GM19351 (cell line): Measurements from ENCODE around the gene IL22.
"Not testable (repeated sequence)": the region's sequence is repeated elsewhere in the genome, so short reads cannot be mapped to it uniquely, and the experiment has no call there.

Source experiments
- ATAC-seq: cut with Tn5 transposase; IDR thresholded peaks from one replicate; pipeline ENCODE4 v1.9.1; 2021; ENCODE audit warnings: mild to moderate bottlenecking, moderate library complexity; ENCODE audit not compliant: unreplicated experiment

The IL22 gene

GRCh38 chr12:68231691-68232090, 21.7 kb downstream of the IL22 start:
- no peak for ATAC-seq

DNA sequence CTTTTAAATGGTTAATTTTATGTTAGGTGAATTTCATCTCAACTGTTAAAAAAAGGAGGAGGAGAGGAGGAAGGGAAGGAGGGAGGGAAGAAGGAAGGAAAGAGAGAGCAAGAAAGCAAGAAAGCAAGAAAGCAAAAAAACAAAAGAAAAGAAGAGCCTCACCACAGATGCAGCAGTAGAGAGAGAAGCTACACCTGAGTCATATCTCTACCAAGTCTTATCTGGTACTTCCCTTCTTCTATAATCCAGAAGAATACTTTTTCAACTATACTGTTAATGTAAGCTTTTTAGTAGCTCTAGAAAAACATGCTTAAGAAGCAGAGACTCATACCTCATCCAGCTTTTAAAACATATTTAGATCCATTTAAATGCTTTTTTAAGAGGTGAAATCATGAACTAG, 22.2 kb downstream of the IL22 start:
- ATAC-seq, result no peak

DNA sequence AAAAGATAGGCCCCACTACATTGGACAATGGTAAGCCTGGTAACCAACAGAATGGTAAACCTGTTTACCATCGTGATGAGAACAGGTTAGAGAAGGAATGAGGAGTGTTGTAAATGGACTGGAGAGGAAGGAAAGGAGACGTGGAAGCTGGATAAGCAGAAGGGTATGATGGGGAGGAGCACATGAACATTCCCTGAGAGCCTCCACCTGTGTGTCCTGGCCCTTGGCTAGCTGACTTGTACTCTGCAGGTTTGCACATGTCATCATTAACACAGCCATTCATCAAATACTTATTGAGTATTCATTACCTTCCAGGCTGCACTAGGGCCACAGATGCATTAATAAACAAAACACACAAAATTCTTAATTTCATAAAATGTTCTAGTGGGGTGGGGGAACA, 23.4 kb downstream of the IL22 start:
- ATAC-seq, result no peak

DNA sequence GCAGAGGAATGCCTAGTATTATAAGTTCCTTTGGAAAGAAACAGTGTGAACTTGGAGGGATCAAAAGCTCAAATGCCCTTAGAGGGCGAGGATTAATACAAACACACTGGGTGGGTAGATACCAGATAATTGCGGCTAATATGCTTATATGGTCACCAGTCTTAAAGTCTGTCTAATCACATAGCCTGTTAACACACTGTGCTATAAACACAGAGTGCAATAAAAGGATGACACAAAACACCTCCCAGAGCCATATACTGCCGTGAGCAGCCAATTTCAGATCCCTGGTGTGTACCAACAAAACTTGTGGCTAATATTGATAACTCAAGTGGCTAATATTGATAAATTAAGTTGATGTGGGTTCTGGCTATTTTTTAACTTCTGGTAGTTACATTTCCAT, 26.0 kb downstream of the IL22 start:
- ATAC-seq, result no peak

GRCh38 chr12:68225576-68226476, 27.6 kb downstream of the IL22 start, which contains the start of gene IL26:
Gene IL26 (minus strand): TSS chr12:68225810. CDS start chr12:68225756, 54 bp downstream.
- ATAC-seq, result no peak

DNA sequence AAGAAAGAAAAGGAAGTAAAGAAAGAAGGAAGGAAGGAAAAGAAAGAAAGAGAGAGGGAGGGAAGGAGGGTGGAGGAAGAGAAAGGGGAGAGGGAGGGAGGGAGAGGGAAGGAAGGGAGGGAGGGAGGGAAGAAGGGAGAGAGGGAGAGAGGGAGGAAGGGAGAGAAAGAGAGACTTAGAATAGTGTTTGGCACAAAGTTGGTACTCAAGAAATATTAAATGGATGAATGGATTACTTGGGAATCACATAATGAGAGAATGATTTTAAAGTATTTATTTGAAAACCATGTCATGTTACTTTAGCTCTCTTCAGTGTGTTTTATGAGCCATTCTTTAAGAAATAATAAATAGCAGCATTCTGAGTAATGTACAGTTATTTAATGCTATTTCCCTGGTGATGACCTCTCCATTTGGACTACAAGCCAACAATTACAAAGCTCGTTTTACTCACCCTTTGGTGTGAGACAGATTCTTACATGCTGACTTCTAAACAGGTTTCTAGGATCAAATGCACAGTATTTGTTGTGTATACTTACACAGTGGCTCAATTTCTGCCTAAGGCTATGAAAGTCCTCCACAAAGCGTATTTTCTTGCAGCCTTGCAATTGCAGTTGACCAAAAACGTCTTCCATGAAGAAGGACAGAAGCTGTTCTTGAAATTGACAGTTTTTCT, 28.7 kb downstream of the IL22 start:
- ATAC-seq, result no peak

DNA sequence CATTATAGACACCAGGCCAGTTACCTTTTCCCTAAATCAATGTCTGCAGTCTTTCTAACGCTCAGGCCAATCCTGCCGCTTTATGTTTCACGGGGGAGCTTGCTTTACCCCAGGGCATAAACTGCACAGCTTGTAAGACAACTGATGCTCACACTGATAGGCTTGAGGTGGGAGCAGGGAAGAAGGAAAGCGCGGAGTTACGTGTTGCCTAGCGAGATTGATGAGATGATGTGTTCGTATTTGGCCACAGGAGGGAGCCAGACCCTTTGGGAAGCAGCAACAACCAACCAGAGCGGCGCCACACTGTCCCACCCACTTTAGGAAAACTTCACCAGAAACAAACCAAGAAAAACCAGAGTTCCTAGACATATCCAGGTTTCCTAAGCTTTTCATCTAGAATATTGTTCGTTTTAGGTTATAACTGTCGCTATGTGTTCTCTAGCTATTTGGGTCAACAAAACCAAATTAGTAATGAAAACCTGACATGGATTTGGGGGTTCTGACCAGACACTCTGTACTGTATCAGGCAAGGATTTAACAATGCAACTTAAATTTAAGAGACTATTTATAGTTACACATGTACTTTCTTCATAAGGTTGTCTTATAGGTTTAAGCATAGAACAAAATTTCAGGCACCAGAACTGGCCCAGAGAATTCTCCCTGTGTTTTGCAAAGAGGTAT, 30.2 kb downstream of the IL22 start:
- peak; percentile 85 for ATAC-seq

DNA sequence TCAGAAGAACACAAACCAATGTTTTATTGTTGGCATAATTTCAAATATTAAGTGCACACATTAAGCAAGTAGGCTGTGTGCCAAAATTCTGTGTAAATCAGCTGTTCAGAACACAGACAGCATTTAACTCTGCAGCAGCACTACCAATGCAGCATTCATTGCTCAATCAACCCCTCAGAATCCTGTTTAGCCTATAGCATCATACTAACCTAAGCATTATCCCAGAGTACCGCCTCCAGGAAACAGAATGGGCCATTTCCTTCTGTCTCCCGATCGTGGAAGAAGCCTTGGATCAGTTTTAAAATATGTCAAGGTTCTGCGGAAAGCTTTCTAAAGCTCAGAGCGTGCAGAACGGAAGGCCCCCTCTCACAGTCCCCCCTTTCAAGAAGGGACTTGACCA, 31.1 kb downstream of the IL22 start:
- ATAC-seq, result no peak

DNA sequence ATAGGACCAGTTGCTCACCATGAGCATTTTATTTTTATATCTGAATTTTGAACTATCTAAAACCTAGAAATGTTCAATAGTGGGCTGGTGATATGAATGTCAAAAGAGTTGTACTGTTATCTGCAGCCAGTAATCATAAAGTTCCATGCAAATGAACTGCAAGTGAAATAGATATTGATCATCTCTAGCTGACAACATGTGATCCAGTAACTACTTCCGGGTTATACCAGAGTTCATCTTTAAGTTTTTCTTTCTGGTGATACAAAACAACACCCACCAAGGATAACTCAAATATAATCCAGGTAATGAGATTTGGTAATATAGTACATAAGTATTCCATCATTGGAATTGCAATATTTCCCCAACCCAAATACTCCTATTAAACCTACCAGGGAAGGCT, 31.9 kb downstream of the IL22 start:
- no peak for ATAC-seq

GRCh38 chr12:68210875-68211274, 42.5 kb downstream of the IL22 start:
- ATAC-seq, result no peak

DNA sequence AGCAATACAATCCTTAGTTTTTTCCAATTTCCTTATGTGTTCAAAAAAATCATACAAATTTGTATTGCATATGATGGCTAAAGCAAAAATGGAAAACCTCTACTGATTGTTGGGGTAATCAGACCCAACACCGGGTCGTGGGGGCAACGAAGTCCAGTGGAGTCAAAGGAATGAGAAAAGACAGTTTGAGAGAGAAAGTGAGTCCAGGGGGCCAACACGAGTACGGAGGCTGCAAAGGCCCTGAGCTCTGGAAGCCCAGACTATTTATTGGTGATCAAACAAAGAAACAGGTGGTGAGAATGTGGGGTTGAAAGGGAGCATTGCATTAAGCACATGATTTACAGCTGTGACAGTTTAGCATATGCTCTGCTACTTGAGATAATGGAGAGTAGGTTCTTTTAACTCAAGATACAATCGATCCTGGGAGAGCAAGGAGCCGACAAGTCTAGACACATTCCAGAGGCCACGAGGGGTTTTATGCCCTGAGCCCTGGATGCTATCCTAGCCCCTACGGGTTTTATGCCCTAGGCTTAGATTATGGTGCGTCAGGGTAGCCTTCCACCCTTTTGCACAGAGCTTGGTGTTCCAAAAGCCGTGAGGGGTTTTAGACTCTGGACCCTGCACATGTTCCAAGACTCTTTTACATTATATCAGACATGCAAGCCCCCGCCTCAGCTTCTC, 44.2 kb downstream of the IL22 start:
- not testable (repeated sequence) for ATAC-seq

GRCh38 chr12:68207276-68207675, 46.1 kb downstream of the IL22 start:
- ATAC-seq, result no peak

DNA sequence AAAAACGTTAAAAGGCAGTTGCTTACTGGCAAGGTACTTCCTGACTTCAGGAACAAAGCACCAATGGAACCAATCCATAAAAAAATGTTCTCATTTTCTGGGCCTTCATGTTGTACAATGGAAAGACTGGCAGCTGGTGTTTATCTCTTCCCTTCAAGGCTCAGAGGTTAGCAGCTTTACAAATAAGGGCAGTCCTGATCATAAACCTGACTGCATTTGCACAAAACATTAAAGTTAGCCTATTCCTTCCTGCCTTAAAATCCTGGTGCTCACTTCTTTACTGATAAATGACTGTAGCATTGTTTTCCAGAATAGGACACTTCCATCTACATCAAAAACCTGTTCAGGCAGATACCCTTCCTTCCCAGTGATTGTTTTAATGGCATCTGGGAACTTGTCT, 47.0 kb downstream of the IL22 start:
- ATAC-seq, result no peak

- ATAC-seq, result no peak
Observed at GRCh38 chr12:68203460-68203875, 49.9 kb downstream of the IL22 start.

- ATAC-seq, result no peak
Observed at GRCh38 chr12:68200854-68201253, 52.5 kb downstream of the IL22 start.

GRCh38 chr12:68199127-68199526, 54.3 kb downstream of the IL22 start:
- no peak for ATAC-seq

GRCh38 chr12:68198507-68199086, 54.8 kb downstream of the IL22 start:
- ATAC-seq, result no peak
